GM12873 (cell line): Measurements from ENCODE around the gene UBE2V1.

Experiments used
- TF ChIP-seq, protein P1 (sequence below): IDR thresholded peaks from 2 replicates; pipeline ENCODE4 v1.5.1; 2012; ENCODE audit warnings: low read depth, mild to moderate bottlenecking, moderate library complexity, low read length, control low read depth; ENCODE audit not compliant: insufficient read depth; ENCODE audit errors: missing control alignments

Gene UBE2V1

DNA sequence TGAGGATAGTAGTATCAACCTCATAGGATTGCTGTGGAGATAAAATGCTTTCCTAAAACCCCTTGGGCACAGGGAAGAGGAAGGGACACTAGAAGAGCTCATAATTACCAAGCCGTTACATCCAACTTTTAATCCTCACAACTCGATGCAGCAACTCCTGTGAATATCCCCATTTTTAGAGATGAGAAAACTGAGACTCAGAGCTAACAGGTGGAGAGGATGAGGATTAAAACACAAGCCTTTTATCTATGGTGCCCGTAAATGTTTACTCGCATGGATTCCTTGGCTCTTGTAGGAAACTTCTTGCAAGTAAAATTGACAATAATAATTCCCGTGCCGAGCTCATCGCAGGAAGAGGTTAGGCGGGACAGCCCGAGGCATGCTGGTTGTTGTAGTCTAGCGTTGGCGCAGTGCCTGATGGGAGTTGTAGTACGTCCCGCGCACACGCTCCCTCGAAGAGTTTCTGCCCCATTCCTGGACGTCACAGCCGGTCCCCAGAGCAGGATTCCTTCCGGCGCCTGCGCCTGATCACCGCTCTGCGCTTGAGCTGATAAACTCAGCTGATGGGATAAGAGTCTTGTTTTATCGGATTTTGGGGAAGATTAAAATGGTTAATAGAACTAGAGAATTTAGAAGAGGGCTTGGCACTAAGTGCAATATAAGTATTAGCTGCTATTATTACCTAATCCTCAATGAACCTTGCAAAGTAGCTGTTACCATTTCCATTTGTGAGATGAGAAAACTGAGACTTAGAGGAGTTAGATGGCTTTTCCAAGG is 2.8 kb upstream of the UBE2V1 start:
- TF ChIP-seq, protein P1, sequence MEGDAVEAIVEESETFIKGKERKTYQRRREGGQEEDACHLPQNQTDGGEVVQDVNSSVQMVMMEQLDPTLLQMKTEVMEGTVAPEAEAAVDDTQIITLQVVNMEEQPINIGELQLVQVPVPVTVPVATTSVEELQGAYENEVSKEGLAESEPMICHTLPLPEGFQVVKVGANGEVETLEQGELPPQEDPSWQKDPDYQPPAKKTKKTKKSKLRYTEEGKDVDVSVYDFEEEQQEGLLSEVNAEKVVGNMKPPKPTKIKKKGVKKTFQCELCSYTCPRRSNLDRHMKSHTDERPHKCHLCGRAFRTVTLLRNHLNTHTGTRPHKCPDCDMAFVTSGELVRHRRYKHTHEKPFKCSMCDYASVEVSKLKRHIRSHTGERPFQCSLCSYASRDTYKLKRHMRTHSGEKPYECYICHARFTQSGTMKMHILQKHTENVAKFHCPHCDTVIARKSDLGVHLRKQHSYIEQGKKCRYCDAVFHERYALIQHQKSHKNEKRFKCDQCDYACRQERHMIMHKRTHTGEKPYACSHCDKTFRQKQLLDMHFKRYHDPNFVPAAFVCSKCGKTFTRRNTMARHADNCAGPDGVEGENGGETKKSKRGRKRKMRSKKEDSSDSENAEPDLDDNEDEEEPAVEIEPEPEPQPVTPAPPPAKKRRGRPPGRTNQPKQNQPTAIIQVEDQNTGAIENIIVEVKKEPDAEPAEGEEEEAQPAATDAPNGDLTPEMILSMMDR, result no peak

DNA sequence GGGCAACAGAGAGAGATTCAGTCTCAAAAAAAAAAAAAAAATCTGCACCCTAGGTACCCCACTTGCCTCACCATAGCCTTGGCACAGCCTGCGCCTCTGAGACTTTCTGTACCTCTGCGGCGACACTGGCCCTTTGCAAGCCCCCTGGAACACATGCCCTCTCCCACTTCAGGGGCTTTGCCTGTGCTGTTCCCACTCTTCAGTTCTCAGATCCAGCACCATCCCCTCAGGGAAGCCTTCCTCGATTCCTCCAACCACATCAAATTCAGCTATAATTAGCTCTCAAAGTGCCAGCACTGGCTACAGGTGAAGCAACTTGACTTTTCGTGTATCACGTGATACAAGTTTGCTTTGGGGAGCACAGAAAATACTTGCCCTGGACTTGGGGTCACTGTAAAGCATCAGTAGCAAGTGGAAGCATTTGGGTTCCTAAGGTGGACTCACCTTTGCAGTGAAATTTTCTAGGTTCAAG is 2.1 kb upstream of the UBE2V1 start:
- TF ChIP-seq, protein P1, result no peak

DNA sequence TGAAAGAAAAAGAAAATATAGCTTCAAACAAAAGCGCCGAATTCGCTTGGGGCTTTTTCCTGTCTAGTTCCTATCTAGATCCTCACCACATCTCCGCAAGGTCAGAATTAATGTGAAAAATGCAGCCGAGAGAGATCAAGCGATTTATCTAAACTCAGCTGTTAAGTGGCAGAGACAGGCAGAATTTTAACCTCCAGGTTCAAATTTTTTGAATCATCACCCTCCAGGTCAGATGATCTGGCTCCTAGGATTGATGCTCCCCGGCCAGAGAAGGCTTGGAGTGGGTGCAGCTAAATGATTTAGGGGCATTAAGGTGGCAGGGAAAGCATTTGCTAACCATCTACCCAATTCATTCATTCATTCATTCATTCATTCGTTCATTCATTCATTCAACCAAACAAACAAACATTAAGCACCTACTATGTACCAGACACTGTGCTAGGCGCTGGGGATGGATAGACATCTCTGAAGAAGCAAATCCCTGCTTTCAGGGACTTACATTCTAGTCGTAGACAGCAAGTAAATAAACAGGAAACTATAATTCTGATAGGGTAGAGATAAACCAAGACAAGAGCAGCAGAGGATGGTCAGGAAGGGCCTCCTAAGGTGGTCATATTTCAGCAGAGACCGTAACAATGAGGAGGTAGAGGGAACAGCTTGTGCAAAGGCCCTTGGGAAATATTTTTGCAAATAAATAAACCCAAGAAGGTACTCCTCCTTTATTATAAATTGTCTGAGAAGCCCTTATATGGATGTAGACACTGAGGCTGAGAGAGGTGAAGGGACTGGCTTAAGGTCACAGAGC is 672 bp upstream of the UBE2V1 start:
- TF ChIP-seq, protein P1, result no peak

DNA sequence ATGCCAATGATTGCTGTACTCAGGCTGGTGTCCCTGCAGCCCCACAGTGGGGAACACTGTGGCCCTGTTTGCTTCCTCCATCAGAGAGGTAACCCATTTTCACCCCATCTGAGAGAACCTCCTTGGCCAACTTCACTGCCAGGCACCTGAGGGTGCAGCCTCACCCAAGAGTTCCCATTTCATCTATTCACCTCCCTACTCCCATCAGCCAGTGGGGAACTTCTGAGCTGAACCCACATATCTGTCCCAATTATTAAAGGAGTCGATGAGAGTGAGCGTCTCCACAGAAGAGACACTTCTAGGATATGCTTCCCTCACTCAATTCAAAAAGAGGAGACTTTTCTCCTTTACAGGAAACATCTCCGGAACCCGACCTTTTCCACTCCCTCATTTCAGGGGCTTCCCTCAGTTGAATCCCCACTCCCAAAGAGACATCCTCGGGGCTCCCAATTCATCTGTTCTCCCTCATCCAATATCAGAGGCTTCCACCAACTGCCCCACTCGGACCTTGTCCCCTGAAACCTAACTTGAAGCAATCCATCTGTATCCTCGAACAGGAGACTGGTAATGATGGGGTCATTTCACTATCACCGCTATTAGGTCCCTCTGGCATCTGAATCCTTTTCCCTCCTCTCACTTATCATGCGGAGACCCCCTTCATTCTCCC is 988 bp downstream of the UBE2V1 start:
- TF ChIP-seq, protein P1, result no peak

DNA sequence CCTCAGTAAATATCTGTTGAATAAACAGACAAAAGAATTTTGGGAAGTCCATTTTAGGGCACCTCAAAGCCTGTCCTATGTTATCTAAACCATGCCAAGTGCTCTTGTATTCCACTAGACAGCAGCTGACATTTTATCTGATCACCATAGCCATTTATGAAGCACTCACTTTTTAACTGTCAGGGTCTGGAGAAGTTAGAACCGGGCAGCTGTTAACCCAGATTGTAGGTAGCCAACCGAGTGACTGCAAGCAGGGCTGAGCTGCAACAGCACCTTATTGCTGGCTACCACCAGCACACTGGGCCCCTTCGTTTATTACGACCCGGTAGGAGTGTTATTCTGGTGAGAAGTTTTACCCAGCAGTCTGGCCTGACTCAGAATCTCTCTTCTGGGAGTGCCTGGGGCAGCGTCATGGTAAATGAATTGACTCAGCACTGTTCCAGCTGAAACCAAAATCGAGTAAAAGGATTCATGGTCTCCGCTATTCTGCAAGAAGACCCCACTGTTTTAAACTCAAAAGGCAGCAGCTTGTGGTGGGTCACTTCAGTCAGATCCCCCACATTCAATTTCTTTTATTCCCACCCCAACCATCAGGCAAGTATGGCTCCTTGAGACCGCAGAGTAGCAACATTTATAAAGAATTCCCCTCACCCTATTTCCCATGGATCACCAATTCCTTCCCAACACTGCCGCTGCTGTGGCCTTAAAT is 1.7 kb downstream of the UBE2V1 start:
- TF ChIP-seq, protein P1, result no peak

DNA sequence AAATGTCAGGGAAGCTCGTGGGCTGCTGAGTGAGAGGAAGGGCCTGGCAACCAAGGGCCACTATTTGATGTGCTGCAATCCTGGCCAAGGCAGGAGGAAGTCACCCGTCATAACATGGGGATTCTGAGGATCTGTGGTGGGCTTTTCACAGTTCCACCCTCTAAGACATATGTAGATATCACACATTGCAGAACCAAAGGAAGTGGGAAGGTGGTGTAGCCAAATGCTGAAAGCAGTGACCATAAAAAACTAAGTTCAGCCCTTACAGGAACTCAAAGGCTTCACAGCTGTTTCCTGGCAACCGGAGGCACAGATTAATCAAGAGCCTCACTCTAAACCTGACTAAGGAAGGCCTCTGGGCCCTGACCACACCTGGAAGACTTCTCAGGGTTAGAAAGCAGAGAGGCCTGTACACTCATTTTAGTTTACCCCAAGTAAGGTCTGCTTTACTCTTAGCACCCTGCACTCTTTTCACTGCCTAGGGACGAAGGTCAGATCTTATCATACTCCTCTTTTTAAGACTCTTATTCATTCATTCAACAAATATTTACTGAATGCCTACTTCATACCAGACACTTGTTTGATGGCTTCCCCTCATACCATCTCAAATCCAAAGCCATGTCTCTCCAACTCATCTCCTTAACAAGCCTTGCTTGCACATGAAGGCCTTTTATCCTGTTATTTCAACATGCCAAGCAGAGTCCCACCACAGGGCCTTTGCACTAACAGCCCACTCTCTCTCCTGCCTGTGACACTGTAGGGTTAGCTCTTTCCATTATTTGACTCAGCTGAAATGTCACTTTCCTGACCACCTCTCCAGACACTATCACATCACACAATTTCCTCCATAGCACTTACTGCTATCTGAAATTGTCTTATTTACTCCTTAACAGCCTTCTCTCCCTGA is 2.6 kb downstream of the UBE2V1 start:
- TF ChIP-seq, protein P1, result no peak
